NCI-H69 (cell line): ENCODE data around the gene AHCYL2.
A peak's percentile ranks its signal among the peaks of the same experiment; 100 is the strongest.
"Not testable (repeated sequence)": the region's sequence is repeated elsewhere in the genome, so short reads cannot be mapped to it uniquely, and the experiment has no call there.

ENCODE experiments used
- DNase-seq: peaks from one replicate; lab custom pipeline; 2025; lab: John Stamatoyannopoulos, UW

The AHCYL2 gene

DNA sequence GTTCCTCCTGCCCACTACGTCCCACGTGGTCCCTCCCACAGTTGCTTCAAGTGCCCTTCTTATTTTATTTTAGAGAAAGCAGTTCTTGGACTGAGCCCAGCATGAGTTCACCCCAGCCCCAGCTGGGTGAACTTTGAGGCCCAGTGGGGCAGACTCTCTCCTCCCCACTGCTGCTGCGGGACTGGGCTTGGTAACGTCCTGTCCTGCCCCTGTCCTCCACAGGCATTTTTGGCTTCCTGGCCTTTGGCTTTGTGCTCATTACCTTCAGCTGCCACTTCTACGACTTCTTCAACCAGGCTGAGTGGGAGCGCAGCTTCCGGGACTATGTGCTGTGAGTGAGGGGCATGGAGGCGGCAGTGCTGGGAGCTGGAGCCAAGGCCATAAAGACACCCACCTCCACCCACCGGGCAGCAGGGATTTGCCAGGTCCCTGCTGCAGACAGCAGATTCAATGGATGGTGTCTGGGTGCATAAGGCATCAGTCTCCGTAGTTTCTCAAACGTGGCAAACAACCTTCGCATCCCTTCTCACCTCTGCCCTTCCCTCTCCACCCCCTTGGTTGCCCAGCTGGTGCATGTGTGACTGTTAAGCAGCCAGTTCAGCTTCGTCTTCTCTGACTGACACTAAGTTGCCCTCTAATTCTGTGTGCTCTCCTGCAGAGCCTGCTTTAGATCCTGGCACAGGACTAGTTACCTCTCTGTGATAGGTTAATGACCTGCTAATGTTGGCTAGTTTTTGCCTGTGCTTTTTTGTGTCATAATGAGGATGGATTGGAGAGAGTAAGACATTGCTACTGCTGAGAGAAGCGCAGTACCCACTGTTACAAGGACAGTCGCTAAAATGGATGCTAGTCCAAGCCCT lies 15.5 kb upstream of the AHCYL2 start:
- DNase-seq, result no peak

- DNase-seq, result peak; percentile 62
Observed at GRCh38 chr7:129210256-129210988, 14.4 kb upstream of the AHCYL2 start.

DNA sequence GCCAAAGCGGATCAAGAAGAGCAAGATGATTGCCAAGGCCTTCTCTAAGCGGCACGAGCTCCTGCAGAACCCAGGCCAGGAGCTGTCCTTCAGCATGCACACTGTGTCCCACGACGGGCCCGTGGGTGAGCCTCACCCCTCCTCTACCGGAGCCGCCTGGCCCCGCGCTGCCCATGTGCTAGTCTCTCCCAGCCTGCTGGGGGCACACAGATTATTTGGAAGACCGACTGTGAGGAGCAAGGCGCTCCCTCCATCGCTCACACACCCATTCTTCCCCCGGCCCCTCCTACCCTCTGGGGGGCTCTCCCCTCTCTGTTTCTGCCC lies 13.9 kb upstream of the AHCYL2 start:
- no peak for DNase-seq

DNA sequence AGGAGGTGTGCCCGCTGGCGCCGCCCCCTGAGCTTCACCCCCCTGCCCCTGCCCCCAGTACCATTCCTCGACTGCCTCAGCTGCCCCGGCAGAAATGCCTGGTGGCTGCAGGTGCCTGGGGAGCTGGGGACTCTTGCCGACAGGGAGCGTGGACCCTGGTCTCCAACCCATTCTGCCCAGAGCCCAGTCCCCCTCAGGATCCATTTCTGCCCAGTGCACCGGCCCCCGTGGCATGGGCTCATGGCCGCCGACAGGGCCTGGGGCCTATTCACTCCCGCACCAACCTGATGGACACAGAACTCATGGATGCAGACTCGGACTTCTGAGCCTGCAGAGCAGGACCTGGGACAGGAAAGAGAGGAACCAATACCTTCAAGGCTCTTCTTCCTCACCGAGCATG lies 12.7 kb upstream of the AHCYL2 start:
- no peak for DNase-seq

DNA sequence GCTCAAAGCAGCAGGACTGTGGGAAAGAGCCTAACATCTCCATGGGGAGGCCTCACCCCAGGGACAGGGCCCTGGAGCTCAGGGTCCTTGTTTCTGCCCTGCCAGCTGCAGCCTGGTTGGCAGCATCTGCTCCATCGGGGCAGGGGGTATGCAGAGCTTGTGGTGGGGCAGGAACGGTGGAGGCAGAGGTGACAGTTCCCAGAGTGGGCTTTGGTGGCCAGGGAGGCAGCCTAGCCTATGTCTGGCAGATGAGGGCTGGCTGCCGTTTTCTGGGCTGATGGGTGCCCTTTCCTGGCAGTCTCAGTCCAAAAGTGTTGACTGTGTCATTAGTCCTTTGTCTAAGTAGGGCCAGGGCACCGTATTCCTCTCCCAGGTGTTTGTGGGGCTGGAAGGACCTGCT lies 12.2 kb upstream of the AHCYL2 start:
- DNase-seq, result no peak

GRCh38 chr7:129213828-129214227 lies 11.0 kb upstream of the AHCYL2 start:
- peak; percentile 64 for DNase-seq

DNA sequence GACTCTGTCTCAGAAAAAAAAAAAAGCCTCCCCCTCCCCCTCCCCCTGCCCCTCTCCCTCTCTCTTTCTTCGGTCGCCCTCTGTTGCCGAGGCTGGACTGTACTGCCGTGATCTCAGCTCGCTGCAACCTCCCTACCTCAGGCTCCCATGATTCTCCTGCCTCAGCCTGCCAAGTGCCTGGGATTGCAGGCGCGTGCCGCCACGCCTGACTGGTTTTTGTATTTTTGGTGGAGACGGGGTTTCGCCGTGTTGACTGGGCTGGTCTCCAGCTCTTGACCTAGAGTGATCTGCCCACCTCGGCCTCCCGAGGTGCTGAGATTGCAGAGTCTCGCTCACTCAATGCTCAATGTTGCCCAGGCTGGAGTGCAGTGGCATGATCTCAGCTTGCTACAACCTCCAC lies 9.1 kb upstream of the AHCYL2 start:
- DNase-seq, result not testable (repeated sequence)

DNA sequence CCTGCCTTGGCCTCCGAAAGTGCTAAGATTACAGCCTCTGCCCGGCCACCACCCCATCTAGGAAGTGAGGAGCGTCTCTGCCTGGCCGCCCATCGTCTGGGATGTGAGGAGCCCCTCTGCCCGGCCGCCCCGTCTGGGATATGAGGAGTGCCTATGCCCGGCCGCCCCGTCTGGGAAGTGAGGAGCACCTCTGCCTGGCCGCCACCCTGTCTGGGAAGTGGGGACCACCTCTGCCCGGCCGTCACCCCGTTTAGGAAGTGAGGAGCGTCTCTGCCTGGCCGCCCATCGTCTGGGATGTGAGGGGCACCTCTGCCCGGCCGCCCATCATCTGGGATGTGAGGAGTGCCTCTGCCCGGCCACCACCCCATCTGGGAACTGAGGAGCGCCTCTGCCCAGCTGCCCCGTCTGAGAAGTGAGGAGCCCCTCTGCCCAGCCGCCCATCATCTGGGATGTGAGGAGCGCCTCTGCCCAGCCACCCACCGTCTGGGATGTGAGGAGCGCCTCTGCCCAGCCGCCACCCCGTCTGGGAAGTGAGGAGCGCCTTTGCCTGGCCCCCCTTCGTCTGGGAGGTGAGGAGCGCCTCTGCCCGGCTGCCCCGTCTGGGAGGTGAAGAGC lies 8.6 kb upstream of the AHCYL2 start:
- DNase-seq, result not testable (repeated sequence)

GRCh38 chr7:129216821-129217416 lies 7.9 kb upstream of the AHCYL2 start:
- not testable (repeated sequence) for DNase-seq

DNA sequence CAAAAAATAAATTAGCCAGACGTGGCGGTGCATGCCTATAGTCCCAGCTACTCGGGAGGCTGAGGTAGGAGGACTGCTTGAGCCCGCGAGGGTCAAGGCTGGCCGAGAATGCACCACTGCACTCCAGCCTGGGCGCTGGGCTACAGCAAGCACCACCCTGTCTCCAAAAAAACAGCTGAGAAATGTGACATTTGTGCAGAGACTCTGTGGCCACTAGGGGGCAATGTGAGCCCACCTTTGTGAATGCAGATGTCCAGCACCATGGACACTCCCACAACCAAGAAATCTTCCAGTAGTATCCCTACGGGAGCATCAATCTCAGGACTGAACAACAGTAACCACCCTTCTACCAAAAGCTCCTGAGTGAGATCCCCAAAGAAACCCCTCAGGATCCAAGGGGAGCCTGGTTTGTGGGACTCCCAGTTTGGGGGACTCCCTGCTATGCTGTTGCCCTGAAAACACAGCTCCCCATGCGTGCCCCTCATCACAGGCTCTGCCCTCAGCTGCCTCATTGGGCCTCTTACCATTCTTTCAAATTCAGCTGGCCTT lies 6.2 kb upstream of the AHCYL2 start:
- peak; percentile 86 for DNase-seq

DNA sequence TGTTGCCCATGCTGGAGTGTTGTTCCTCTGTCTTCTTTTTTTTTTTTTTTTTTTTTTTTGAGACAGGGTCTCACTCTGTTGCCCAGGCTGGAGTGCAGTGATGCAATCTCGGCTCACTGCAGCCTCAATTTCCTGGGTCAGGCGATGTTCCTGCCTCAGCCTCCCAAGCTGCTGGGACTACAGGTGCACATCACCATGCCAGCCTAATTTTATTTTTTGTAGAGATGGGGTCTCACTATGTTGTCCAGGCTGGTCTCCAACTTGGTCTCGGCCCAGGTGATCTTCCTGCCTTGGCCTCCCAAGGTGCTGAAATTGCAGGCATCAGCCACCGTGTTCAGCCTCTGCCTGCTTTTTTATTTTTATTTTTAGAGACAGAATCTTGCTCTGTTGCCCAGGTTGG lies 5.7 kb upstream of the AHCYL2 start:
- not testable (repeated sequence) for DNase-seq

DNA sequence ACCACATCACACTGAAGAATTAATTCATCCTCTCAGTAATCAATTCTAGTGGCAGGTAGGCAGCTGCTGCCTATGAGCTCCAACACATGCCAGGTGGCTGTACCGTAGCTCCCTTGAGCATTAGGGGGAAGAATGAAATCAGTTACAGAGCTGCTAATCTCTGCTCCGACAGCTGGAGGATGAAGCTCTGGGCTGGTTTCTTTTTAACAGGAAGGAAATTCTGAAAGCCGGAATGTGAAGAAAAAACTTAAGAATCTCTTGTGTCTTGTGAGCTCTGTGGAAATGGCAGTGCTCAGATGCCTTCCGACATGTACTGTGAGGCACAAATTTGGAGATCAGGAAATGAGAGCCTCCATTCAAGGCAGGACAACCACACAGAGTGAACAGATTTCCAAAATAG lies 2.8 kb upstream of the AHCYL2 start:
- peak; percentile 46 for DNase-seq

- DNase-seq, result peak; percentile 74
Observed at GRCh38 chr7:129225206-129225930, 538 bp downstream of the AHCYL2 start.

GRCh38 chr7:129225931-129226572 lies 1.2 kb downstream of the AHCYL2 start:
- DNase-seq, result peak; percentile 64

- peak; percentile 25 for DNase-seq
Observed at GRCh38 chr7:129227646-129228578, 3.1 kb downstream of the AHCYL2 start.

GRCh38 chr7:129228633-129229032 lies 3.8 kb downstream of the AHCYL2 start:
- DNase-seq, result peak; percentile 31

- no peak for DNase-seq
Observed at GRCh38 chr7:129231666-129232065, 6.8 kb downstream of the AHCYL2 start.

GRCh38 chr7:129238546-129238945 lies 13.7 kb downstream of the AHCYL2 start:
- DNase-seq, result no peak

GRCh38 chr7:129240119-129240820 lies 15.4 kb downstream of the AHCYL2 start:
- no peak for DNase-seq
